ENCODE measurements around the gene MAML3.

GRCh38 chr4:139674875-139675550, 479.0 kb downstream of the MAML3 start:
- TF ChIP-seq POLR2AphosphoS5 (IDR thresholded peaks at IDR 0.05) (no peak), CTCF (IDR thresholded peaks at IDR 0.05) (no peak), POLR2A (IDR thresholded peaks at IDR 0.05) (no peak), EP300 (IDR thresholded peaks at IDR 0.05) (no peak)
